ENCODE results near the gene HS6ST3. TPM values are rescaled to one million over a fixed set of nuclear protein-coding genes. Genes with fewer than 3 reads are reported as not detected.

The HS6ST3 gene
- total RNA-seq, 1 donor from 2014 or later: 25.3 TPM

- DNase-seq (ENCODE audit: low spot score in 2 of 2): no peak
- no peak for FAIRE-seq
These were observed 328.2 kb downstream of the HS6ST3 start for GRCh38 chr13:96417939-96418685.

- no peak for FAIRE-seq
These were observed 331.4 kb downstream of the HS6ST3 start for GRCh38 chr13:96421314-96421713.

GRCh38 chr13:96422002-96422401, 332.1 kb downstream of the HS6ST3 start:
- DNase-seq (ENCODE audit: low spot score in 2 of 2): no peak
- no peak for FAIRE-seq

More at GRCh38 chr13:96421314-96421713, 331.4 kb downstream of the HS6ST3 start:
- DNase-seq (ENCODE audit: low spot score in 2 of 2): no peak

DNA sequence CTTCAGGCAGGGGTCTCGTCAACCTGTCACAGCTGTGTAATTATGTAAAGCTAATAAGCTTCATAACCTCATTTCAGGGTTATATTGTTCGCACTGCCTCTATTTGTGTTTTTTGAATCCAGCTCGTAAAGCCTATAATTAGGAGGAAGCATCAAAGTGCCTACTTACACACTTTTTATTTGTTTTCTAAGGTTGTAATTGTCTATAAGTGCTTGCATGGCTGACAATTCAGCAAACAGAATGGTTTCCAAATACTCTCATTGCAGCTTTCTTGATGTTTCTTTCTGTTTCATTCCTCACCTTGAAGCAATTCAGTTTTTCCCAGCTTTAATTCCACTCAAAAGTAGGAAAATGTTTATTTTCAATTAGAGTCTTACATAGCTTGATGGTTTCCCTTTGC, 336.3 kb downstream of the HS6ST3 start:
- FAIRE-seq: no peak
- DNase-seq (ENCODE audit: low spot score in 2 of 2): no peak

- FAIRE-seq: no peak
- DNase-seq (ENCODE audit: low spot score in 2 of 2): no peak
These were observed 339.0 kb downstream of the HS6ST3 start for GRCh38 chr13:96428911-96429310.

- FAIRE-seq: no peak
- DNase-seq (ENCODE audit: low spot score in 2 of 2): no peak
These were observed 341.2 kb downstream of the HS6ST3 start for GRCh38 chr13:96431044-96431581.

DNA sequence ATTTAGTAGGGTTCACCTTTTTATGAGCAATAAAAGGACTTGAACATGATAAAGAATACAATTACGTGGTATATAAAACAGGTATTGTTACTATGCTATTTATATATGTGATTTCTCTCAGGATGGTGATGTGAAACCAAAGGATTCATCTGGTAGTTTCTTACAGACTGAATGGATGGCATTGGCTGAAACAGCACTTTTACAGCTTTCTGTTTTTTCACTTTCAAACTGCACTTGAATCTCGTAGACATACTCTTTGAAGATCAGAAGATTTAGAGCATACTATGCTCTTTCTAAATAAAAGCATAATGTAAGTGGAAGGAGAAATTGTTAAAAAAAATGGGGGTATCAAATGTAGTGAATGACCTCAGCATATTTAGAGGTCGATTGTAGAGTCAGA, 354.8 kb downstream of the HS6ST3 start:
- DNase-seq (ENCODE audit: low spot score in 2 of 2): no peak
- no peak for FAIRE-seq

DNA sequence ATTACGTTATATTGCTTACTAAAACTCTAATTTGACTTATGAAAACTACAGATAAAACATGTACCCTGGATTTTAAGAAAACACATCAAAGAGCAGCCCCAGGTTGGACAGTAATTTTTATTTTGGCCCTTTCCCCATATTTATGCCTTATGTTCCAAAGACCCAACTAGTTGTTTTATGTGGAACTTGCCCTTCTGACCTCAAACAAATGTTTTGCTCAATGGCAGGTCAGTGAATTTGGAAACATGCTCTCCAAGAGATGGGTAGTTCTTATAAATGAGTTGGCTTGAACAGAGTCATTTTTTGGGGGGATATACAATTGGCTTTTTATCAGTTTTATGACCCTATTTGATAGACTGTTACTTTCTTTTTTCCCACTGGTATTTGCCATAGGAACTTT, 360.0 kb downstream of the HS6ST3 start:
- DNase-seq (ENCODE audit: low spot score in 2 of 2) (no peak), FAIRE-seq (no peak)

DNA sequence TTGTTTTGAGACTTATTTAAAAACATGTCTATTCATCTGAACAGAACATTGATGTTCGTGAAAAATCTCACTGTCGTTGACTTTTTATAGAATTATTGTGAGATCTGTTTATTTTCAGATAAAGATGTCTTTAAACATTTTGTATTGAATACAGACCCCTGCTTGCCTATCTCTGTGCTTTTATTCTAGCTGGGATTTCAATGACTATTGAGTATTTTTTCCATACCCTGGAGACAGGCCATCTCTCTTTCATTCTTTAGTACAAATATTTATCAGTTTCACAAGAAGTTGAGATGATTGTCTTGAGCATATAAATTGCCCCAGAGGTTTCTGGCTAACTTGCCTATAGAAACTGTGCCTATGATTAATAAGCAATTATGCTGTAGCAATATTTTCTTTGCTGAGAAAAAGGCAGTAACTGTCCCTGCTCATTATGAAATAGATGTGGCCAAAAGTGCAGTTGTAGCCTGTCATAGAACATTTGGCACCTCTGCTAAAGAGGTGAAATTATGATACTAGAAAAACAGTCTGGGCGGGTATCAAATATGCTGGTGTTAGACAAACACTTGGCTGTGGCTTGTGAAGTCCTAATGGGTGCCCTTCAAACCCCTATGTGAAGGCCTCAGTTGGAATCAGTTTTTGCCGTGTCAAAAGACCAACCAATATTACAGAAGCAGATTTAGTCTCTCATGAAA, 360.6 kb downstream of the HS6ST3 start:
- FAIRE-seq (no peak), DNase-seq (ENCODE audit: low spot score in 2 of 2) (no peak)

GRCh38 chr13:96454466-96454865, 364.6 kb downstream of the HS6ST3 start:
- FAIRE-seq (no peak), DNase-seq (ENCODE audit: low spot score in 2 of 2) (no peak)

DNA sequence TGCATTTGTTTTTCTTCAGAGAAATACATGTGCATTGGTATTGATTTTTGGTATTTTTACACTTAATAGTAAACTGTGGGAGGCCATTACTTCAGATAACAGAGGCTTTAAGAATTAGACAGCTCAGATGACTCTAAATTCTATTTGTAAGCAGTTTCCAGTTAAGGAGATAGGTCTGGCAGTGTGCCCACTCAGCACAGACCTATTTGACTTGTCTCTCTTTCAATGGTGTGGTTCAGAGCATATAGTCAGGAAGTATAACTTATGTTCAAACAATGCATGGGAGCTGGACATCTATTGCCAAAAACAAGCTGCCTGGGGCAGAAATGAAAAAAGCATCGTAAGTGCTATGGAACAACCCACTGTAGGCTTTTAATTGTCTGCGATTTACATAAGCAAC, 370.7 kb downstream of the HS6ST3 start:
- DNase-seq (ENCODE audit: low spot score in 2 of 2) (no peak), FAIRE-seq (no peak)

DNA sequence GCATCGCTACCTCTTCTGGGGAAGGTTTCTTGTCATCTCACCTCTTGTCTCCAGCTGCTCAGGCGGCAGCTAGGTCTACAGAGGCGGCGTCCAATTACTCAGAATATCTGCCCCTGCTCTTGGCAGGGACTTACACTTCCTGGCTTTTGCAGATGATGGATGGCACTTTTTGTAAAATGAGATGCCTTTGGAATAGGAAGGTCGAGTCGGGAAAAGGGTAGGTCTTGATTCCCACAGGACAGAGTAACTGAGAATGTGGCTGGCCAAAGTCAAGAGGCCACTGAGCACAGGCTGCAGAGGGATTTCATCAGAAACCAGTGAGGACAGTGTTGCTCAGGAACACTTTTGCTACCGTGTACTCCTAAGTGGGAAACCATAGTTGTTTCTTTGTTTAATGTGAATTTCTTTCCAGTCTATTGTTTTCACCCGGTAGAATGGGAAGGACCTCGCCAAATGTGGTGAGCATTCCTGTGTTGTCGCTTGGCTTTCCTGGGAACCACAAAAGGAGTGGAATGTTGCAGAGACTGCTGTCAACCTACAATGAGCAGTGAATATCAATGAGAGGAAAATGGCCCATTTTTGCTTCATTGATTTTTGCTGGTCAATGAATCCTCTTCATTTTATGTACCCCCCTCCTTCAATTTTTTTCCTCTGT, 383.7 kb downstream of the HS6ST3 start:
- FAIRE-seq: no peak
- no peak for DNase-seq (ENCODE audit: low spot score in 2 of 2)

DNA sequence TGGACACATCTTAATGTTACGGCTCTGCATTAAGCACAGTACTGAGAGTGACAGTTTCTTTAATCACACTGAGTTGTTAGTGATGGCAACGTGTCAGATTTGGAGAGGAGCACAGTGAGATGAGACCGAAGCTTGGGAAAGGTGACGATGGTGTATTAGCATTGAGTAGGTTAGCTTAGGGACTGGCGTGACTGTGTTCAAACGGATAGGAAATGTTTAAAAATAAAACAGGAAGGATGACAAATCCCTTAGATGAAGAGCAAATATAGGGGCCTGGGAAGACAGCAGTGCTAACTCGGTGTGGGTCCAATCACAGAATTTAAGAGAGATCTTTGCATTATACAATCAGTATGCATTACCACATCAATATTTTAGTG, 384.3 kb downstream of the HS6ST3 start:
- FAIRE-seq: no peak

DNA sequence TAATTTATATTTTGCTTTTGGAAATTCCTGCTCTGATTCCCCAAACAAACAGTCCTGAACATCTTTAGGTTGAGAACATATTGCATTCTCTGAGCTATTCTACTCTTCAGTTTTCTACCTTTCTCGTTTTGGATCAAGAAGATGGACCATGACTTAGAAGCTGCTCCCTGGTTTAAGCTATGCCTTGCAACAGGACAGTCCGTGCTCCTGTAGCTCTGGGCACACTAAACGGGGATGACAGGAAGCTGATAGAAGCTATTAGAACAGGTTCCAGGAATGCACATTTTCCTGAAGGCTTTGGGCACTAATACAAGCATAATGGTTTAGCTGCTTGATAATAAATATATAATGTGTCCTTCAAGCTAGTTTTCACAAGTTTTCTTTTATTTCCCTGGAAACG, 385.2 kb downstream of the HS6ST3 start:
- FAIRE-seq (no peak), DNase-seq (ENCODE audit: low spot score in 2 of 2) (no peak)

More for the DNA sequence above, 384.3 kb downstream of the HS6ST3 start:
- no peak for DNase-seq (ENCODE audit: low spot score in 2 of 2)

- FAIRE-seq (no peak), DNase-seq (ENCODE audit: low spot score in 2 of 2) (no peak)
These were observed 391.6 kb downstream of the HS6ST3 start for GRCh38 chr13:96481482-96481881.

- FAIRE-seq: no peak
- DNase-seq (ENCODE audit: low spot score in 2 of 2): no peak
These were observed 400.6 kb downstream of the HS6ST3 start for GRCh38 chr13:96490496-96490989.

DNA sequence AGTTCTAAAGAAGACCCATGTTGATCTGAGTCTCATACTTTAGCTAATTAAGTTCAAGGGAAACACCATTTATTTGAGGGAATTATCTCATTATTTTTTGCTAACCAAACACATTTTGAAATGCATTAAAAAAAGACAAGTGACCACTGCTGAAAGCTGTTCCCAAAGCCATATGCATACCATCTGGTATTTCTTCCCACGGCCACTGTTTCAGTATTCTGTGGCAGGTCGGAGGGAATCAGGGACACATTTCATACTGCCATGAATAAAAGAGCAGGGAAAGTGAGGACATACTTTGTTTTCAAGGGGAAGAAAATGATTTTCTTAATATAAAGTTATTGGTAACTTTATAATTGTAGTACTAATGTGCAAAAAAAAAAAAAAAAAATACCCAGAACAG, 401.2 kb downstream of the HS6ST3 start:
- FAIRE-seq (no peak), DNase-seq (ENCODE audit: low spot score in 2 of 2) (no peak)

DNA sequence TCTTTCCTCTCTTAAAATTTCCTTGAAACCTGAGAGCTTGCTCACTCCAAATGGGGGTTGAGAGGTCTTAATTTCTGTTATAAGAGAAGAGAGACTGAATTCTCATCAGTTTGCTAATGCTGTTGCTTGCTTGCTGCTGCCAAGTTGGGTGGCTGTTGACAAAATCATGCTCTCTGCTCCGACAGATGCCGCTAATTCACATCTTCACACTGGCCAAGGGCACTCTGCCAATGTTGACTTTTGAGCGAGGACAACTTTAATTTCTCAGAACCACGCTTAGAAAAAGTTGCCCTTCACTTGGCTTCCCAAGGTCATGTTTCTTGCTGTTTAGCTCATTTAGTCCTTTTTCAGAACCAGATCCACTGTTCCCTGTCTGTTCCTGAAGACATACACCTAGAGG, 402.9 kb downstream of the HS6ST3 start:
- DNase-seq (ENCODE audit: low spot score in 2 of 2) (no peak), FAIRE-seq (no peak)

GRCh38 chr13:96499656-96500055, 409.7 kb downstream of the HS6ST3 start:
- DNase-seq (ENCODE audit: low spot score in 2 of 2) (no peak), FAIRE-seq (no peak)

GRCh38 chr13:96500953-96501352, 411.0 kb downstream of the HS6ST3 start:
- FAIRE-seq (no peak), DNase-seq (ENCODE audit: low spot score in 2 of 2) (no peak)

GRCh38 chr13:96503481-96503880, 413.6 kb downstream of the HS6ST3 start:
- no peak for FAIRE-seq
- DNase-seq (ENCODE audit: low spot score in 2 of 2): no peak
